Right cardiac atrium (tissue), 5 donors: ENCODE results near the gene MYCL. TPM values are rescaled to one million over a fixed set of nuclear protein-coding genes. Genes with fewer than 3 reads are reported as not detected.
A peak's percentile ranks its signal among the peaks of the same experiment; 100 is the strongest.

Experiments used
- ATAC-seq, 2 donors: fragments of 200-7000 bp; cut with Tn5 transposase; one replicate each; pipeline versions ENCODE4 v1.8.0 to v1.9.1; 2020; ENCODE audit warnings: moderate library complexity in 2 of 2, mild to moderate bottlenecking in 1 of 2
- DNase-seq, 3 donors: peaks; one replicate each; pipeline ENCODE4 v3.0.0-alpha.2; 2020
- H3K27ac ChIP-seq: one replicate; pipeline ENCODE4 v1.5.1; 2013; ENCODE audit warnings: mild to moderate bottlenecking, low read length, control low read depth, moderate library complexity
- H3K27me3 ChIP-seq: one replicate; pipeline ENCODE4 v1.6.1; 2013; ENCODE audit not compliant: control insufficient read depth, insufficient read depth
- H3K4me1 ChIP-seq: one replicate; pipeline ENCODE4 v1.6.1; 2013; ENCODE audit warnings: low read length; ENCODE audit not compliant: control insufficient read depth, insufficient read depth
- H3K4me3 ChIP-seq: one replicate; pipeline ENCODE4 v1.5.1; 2013; ENCODE audit warnings: low read length, control low read depth
- H3K9me3 ChIP-seq: one replicate; pipeline ENCODE4 v1.6.1; 2013; ENCODE audit warnings: low read length; ENCODE audit not compliant: control insufficient read depth
- WGBS: extraction: QIAGEN DNeasy Blood & Tissue Kit; methylation state at CpG from one replicate; pipeline ENCODE4 v1.1.7; 2013; 5-methylcytosine and 5-hydroxymethylcytosine counted together
- intact Hi-C, 4 donors: fragments of 100-400 bp; cut with DNase I; formaldehyde crosslinking; loops; one replicate each; pipeline versions ENCODE4 v1.11.0 to v1.14.0; 2022 to 2023
- polyA plus RNA-seq: library from polyadenylated mRNA; stranded (reverse); fragments of 200-250 nt; gene quantifications from one replicate; pipeline ENCODE4 v1.2.3, GENCODE V29; 2013
- total RNA-seq, 4 donors: library from RNA; stranded (reverse); fragmentation: NEBNext Ultra II Directional; extraction: Animal tissue kit (Norgen Biotek cat#: 25700); gene quantifications; one replicate each; pipeline ENCODE4 v1.2.1, GENCODE V29; 2021
- donor health status: healthy with polysubstance abuse.
- donor health status: DM: no; HTN: yes; CAD: no.
- donor health status: DM: no; HTN: no; CAD: no.
- donor health status: DM: no; HTN: yes; CAD: no; lungs with severe emphysema.
- donor health status: DM: yes; HTN: yes; CAD: no.

The MYCL gene
- total and polyA plus RNA-seq, 5 donors, result 0.23 to 0.97 (median 0.51) TPM

DNA sequence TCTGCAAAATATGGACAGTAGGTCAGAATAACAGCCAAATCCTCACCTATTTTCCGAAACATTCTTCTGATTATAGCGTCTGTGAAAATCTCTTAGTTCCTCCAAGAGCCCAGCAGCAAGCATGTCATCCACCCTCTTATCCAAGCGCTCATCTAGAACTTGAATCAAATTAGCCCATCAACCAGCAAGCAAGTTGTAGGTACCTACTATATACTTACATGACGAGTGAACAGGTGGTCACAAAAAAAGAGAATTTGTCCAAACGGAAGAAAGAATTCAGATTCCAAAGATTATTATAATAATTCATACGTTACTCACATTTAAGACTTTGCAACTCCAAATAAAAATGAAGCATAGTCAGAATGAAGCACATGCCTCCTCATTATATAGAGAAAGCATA lies 53.8 kb downstream of the MYCL start:
- H3K4me1 ChIP-seq, result no peaks in the 10 kb centered on the region
- no peaks in the 10 kb centered on the region for H3K27me3 ChIP-seq
- H3K27ac ChIP-seq, result no peak overlapping the region
- DNase-seq, result no peak
- no peaks in the 10 kb centered on the region for H3K9me3 ChIP-seq
- intact Hi-C loops, result no loop called here
- H3K4me3 ChIP-seq, result no peak overlapping the region
- 97% methylated on average over 6 of the region's 6 CpGs for WGBS
- ATAC-seq, result no peak

GRCh38 chr1:39846796-39847195 lies 54.9 kb downstream of the MYCL start:
- WGBS, result 93% methylated on average over 1 of the region's 1 CpG
- DNase-seq (no peak), ATAC-seq (no peak)
- Histone ChIP-seq H3K9me3 (no peaks in the 10 kb centered on the region), H3K27ac (no peak overlapping the region), H3K27me3 (no peaks in the 10 kb centered on the region), H3K4me1 (no peaks in the 10 kb centered on the region), H3K4me3 (no peak overlapping the region)
- intact Hi-C loops, result no loop called here

DNA sequence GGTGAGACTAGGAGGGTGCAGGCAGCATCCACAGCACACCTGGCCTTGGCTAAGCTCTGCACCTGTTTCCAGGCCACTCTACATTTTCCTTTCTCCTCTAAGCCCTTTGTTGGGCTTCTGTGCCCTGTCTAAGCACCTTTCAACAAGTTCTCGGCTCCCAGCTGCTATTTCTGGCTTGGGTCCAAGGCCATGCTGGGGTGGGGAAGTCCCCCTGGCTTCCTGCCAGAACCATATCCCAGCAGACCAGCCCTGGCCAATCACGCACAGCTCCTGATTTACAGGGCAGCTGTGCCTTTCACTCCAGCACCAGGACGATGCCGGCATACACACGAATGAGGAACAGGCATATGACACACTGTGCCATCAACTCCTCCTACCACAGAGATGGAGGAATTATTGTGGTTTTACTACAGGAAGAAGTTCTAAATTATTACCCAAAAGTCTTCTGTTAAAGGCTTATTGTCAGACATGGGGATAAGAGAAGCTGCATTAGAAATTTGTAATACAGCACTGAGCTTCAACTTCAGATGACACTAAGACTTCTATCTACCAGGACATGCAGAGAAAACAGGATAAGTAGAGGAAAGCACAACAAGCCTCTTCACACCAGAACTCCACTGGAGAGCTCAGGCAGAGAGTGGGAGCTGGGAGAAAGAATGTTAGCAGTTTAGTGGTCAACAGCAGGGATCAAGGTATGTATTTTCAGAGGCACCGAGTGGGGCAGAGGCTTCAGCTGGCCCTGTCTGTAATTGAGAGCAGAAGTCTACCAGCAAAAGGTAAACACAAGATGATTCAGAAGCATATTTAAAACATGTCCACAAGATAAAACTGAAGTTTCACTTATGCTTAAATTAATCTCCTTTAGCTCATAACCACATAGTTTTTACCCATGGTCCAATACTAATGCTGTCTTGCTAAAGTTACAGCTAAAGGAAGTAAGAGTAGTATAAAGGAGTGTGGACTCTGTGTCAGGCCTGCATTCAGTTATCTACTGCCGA lies 55.8 kb downstream of the MYCL start:
- intact Hi-C loops, result no loop called here
- no peaks in the 10 kb centered on the region for H3K27me3 ChIP-seq
- H3K4me3 ChIP-seq, result no peak overlapping the region
- no peak overlapping the region for H3K27ac ChIP-seq
- 16% methylated on average over 7 of the region's 7 CpGs for WGBS
- no peaks in the 10 kb centered on the region for H3K4me1 ChIP-seq
- ATAC-seq (peak; percentile 94), DNase-seq (peak; percentile 81 to 90 (median 88))
- no peaks in the 10 kb centered on the region for H3K9me3 ChIP-seq

Other genes starting within 250 kb of the MYCL start
- gene NT5C1A, start 229.8 kb downstream of the MYCL start, total RNA-seq, result 10 to 100 TPM; 18.2 to 44.8 (median 41.3) TPM
- gene NT5C1A, start 229.8 kb downstream of the MYCL start, polyA plus RNA-seq, result 5.7 TPM
- 1 to 10 TPM in 3 of 4 donors, under 1 TPM in 1; 0.89 to 5.2 (median 4.1) TPM for gene HPCAL4, start 210.5 kb downstream of the MYCL start, total RNA-seq
- gene HPCAL4, start 210.5 kb downstream of the MYCL start, polyA plus RNA-seq, result 2.8 TPM
- gene PPIE, start 163.0 kb downstream of the MYCL start, total RNA-seq, result 10 to 100 TPM; 30.8 to 34.9 (median 34.1) TPM
- 37.6 TPM for gene PPIE, start 163.0 kb downstream of the MYCL start, polyA plus RNA-seq
- gene OXCT2, start 130.6 kb downstream of the MYCL start, total RNA-seq, result 10 to 100 TPM in 2 of 4 donors, 1 to 10 TPM in 2; 6.2 to 21.2 (median 11.6) TPM
- gene OXCT2, start 130.6 kb downstream of the MYCL start, polyA plus RNA-seq, result 4.3 TPM
- under 1 TPM; 0.37 to 0.78 (median 0.65) TPM for gene BMP8B, start 113.1 kb downstream of the MYCL start, total RNA-seq
- 0.25 TPM for gene BMP8B, start 113.1 kb downstream of the MYCL start, polyA plus RNA-seq
- 10 to 100 TPM; 16.4 to 20.6 (median 18.1) TPM for gene TRIT1, start 18.4 kb downstream of the MYCL start, total RNA-seq
- gene TRIT1, start 18.4 kb downstream of the MYCL start, polyA plus RNA-seq, result 17.6 TPM
- gene MFSD2A, start 53.2 kb upstream of the MYCL start, total RNA-seq, result 1 to 10 TPM in 1 of 4 donors, under 1 TPM in 3; 0.31 to 1.1 (median 0.81) TPM
- 0.43 TPM for gene MFSD2A, start 53.2 kb upstream of the MYCL start, polyA plus RNA-seq
- gene CAP1, start 138.8 kb upstream of the MYCL start, total RNA-seq, result 100 to 1,000 TPM in 2 of 4 donors, 10 to 100 TPM in 2; 72.8 to 118 (median 97.9) TPM
- gene CAP1, start 138.8 kb upstream of the MYCL start, polyA plus RNA-seq, result 43.8 TPM
- 10 to 100 TPM; 37.6 to 59.0 (median 42.6) TPM for gene PPT1, start 195.3 kb upstream of the MYCL start, total RNA-seq
- gene PPT1, start 195.3 kb upstream of the MYCL start, polyA plus RNA-seq, result 39.5 TPM